Pancreas (tissue), 10 donors: ENCODE data around the gene PCNT. TPM values are rescaled to one million over a fixed set of nuclear protein-coding genes. Genes with fewer than 3 reads are reported as not detected.

ENCODE experiments used
- ATAC-seq, 4 donors: fragments of 200-7000 bp; cut with Tn5 transposase; one replicate each; pipeline versions ENCODE4 v1.8.0 to v1.9.1; 2020; ENCODE audit warnings: mild to moderate bottlenecking in 4 of 4, moderate library complexity in 4 of 4
- DNase-seq, 6 donors: peaks; one replicate each; pipeline ENCODE4 v3.0.0-alpha.2; 2020
- FAIRE-seq: peaks from 2 replicates; lab custom pipeline; 2012; peaks lifted over from hg19 to GRCh38; lab: Jason Lieb, UNC
- H3K27ac ChIP-seq, 4 donors: fragments of 200-600 bp; sonication (generic); 1 replicate in 3 of 4; 2 replicates in 1 of 4; pipeline versions ENCODE4 v1.5.0 to v1.8.0; 2020
- H3K27me3 ChIP-seq, 4 donors: fragments of 200-600 bp; one replicate each; pipeline ENCODE4 v1.8.0; 2021
- H3K36me3 ChIP-seq, 3 donors: fragments of 200-600 bp; sonication (generic) in 1 of 3; one replicate each; pipeline versions ENCODE4 v1.5.0 to v1.8.0; 2020 to 2021
- H3K4me1 ChIP-seq, 3 donors: fragments of 200-600 bp; one replicate each; pipeline ENCODE4 v1.8.0; 2021
- H3K4me3 ChIP-seq, 4 donors: fragments of 200-600 bp; sonication (generic) in 2 of 4; one replicate each; pipeline versions ENCODE4 v1.5.0 to v1.8.0; 2020 to 2021
- H3K9me3 ChIP-seq, 4 donors: fragments of 200-600 bp; one replicate each; pipeline ENCODE4 v1.8.0; 2021
- CTCF ChIP-seq, 4 donors: fragments of 200-600 bp; sonication (generic) in 3 of 4; IDR thresholded peaks; one replicate each; pipeline versions ENCODE4 v1.5.0 to v1.8.0; 2021; ENCODE audit warnings: antibody characterized with exemption in 4 of 4
- WGBS, 2 donors: extraction: QIAGEN DNeasy Blood & Tissue Kit; methylation state at CpG; one replicate each; pipeline ENCODE4 v1.1.7; 2013; 5-methylcytosine and 5-hydroxymethylcytosine counted together
- intact Hi-C, 3 donors: fragments of 100-400 bp; cut with DNase I; formaldehyde crosslinking; loops; one replicate each; pipeline versions ENCODE4 v1.11.1 to v1.14.2; 2022
- polyA plus RNA-seq, 2 donors: library from polyadenylated mRNA; stranded (reverse); fragments of 200-250 nt; gene quantifications; one replicate each; pipeline ENCODE4 v1.2.3, GENCODE V29; 2013
- total RNA-seq, 6 donors: library from RNA; stranded (reverse); fragmentation: NEBNext Ultra II Directional in 4 of 6; extraction: Animal tissue kit (Norgen Biotek cat#: 25700) in 4 of 6; gene quantifications; one replicate each; pipeline versions ENCODE4 v1.2.1 to v1.2.4, GENCODE V29; 2021 to 2023
- donor health status: healthy with polysubstance abuse.
- donor health status: DM: no; HTN: no; CAD: no; lungs with moderate emphysema.
- donor health status: DM: no; HTN: no; CAD: no.
- donor health status: control.
- donor health status: control.
- donor health status: Bipolar disorder and iron deficiency.
- donor health status: DM: yes; HTN: yes; CAD: no.
- donor health status: DM: no; HTN: no; CAD: no.
- donor health status: DM: no; HTN: no; CAD: no.
- donor health status: DM: yes; HTN: yes; CAD: no.

The PCNT gene
- total and polyA plus RNA-seq, 8 donors = 8.1 to 15.5 (median 12.1) TPM

GRCh38 chr21:46289655-46290179, 34.2 kb upstream of the PCNT start:
- no peak overlapping the region for H3K4me3 ChIP-seq
- H3K4me1 ChIP-seq = peaks cover 2 to 9% (median 6%) of the 10 kb centered on the region in 3 donors
- no peak for FAIRE-seq
- no peaks in the 10 kb centered on the region for H3K27me3 ChIP-seq
- intact Hi-C loops = no loop called here
- no peak for TF ChIP-seq CTCF (IDR thresholded peaks at IDR 0.05)
- no peaks in the 10 kb centered on the region for H3K9me3 ChIP-seq
- peaks cover 0 to 8% (median 0%) of the 10 kb centered on the region in 3 donors for H3K36me3 ChIP-seq
- DNase-seq = no peak
- WGBS, 2 donors = 48 to 59% methylated on average over 6 of the region's 6 CpGs
- H3K27ac ChIP-seq = no peak overlapping the region
- ATAC-seq = no peak

DNA sequence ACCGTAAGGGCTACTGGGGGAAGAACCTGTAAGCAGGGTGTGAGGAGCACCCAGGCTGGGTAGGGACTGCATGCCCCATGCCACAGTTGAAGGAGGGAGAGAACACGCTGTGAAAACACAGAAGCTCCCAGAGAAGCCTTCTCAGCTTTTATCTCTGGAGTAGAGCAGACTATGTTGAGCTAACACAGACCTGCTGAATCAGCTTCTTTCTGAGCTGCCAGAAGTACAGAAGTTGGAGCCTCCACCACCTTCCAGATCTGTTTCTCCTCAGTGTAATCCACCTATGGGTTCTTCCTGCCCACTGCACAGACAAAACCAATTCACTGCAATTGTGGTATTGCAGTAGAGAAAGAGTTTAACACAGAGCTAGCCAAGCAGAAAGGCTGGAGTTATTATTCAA, 32.4 kb upstream of the PCNT start:
- H3K36me3 ChIP-seq = peaks cover 0 to 8% (median 0%) of the 10 kb centered on the region in 3 donors
- H3K4me1 ChIP-seq = peaks cover 0 to 2% (median 0%) of the 10 kb centered on the region in 3 donors
- no peaks in the 10 kb centered on the region for H3K9me3 ChIP-seq
- intact Hi-C loops = no loop called here
- H3K27ac ChIP-seq = no peak overlapping the region
- no peak overlapping the region for H3K4me3 ChIP-seq
- no peak for TF ChIP-seq CTCF (IDR thresholded peaks at IDR 0.05)
- WGBS, 2 donors = 100% methylated on average over 2 of the region's 2 CpGs
- no peak for FAIRE-seq
- DNase-seq = no peak
- H3K27me3 ChIP-seq = no peaks in the 10 kb centered on the region
- ATAC-seq = no peak

- intact Hi-C loops = no loop called here
- WGBS, 2 donors = 43 to 48% methylated on average over 10 of the region's 10 CpGs
- ATAC-seq (peak in 3 of 4 donors; percentile 9 to 55 (median 48)), DNase-seq (no peak), FAIRE-seq (no peak)
- H3K4me1 ChIP-seq = no peaks in the 10 kb centered on the region
- H3K27me3 ChIP-seq = no peaks in the 10 kb centered on the region
- TF ChIP-seq CTCF (IDR thresholded peaks at IDR 0.05) = no peak
- peak overlapping the region in 1 of 4 donors; percentile 3 for H3K27ac ChIP-seq
- no peaks in the 10 kb centered on the region for H3K9me3 ChIP-seq
- no peak overlapping the region for H3K4me3 ChIP-seq
- H3K36me3 ChIP-seq = peaks cover 0 to 8% (median 0%) of the 10 kb centered on the region in 3 donors
These were observed 29.2 kb upstream of the PCNT start for GRCh38 chr21:46294647-46295176.

- no peak for FAIRE-seq
- DNase-seq = no peak
- H3K27ac ChIP-seq = peak overlapping the region in 1 of 4 donors; percentile 3
- no peaks in the 10 kb centered on the region for H3K9me3 ChIP-seq
- peaks cover 0 to 8% (median 0%) of the 10 kb centered on the region in 3 donors for H3K36me3 ChIP-seq
- WGBS, 2 donors = 66 to 75% methylated on average over 8 to 9 of the region's 9 CpGs
- peak in 1 of 4 donors; percentile 7 for ATAC-seq
- intact Hi-C loops = no loop called here
- TF ChIP-seq CTCF (IDR thresholded peaks at IDR 0.05) = no peak
- H3K4me1 ChIP-seq = no peaks in the 10 kb centered on the region
- H3K4me3 ChIP-seq = no peak overlapping the region
- no peaks in the 10 kb centered on the region for H3K27me3 ChIP-seq
These were observed 28.7 kb upstream of the PCNT start for GRCh38 chr21:46295177-46295770.
